ENCODE results near the gene CSNK1A1.
"Not testable (repeated sequence)": the region's sequence is repeated elsewhere in the genome, so short reads cannot be mapped to it uniquely, and the experiment has no call there.

Gene CSNK1A1

GRCh38 chr5:149551227-149552037, at the start of gene CSNK1A1:
Gene CSNK1A1 (minus strand): TSS chr5:149551439. CDS start chr5:149550964, 475 bp downstream.
- ATAC-seq, result peak; percentile 95
- TF ChIP-seq ARNTL (CRISPR knock-in tag; IDR thresholded peaks at IDR 0.05; ENCODE audit: borderline replicate concordance, low read depth), result no peak
- TF ChIP-seq POU6F1 (CRISPR knock-in tag; IDR thresholded peaks at IDR 0.05; ENCODE audit: borderline replicate concordance, low read depth), result 0 out of 2 replicates have a peak, but pooled peaks have one; percentile 50
- TF ChIP-seq, protein P1, sequence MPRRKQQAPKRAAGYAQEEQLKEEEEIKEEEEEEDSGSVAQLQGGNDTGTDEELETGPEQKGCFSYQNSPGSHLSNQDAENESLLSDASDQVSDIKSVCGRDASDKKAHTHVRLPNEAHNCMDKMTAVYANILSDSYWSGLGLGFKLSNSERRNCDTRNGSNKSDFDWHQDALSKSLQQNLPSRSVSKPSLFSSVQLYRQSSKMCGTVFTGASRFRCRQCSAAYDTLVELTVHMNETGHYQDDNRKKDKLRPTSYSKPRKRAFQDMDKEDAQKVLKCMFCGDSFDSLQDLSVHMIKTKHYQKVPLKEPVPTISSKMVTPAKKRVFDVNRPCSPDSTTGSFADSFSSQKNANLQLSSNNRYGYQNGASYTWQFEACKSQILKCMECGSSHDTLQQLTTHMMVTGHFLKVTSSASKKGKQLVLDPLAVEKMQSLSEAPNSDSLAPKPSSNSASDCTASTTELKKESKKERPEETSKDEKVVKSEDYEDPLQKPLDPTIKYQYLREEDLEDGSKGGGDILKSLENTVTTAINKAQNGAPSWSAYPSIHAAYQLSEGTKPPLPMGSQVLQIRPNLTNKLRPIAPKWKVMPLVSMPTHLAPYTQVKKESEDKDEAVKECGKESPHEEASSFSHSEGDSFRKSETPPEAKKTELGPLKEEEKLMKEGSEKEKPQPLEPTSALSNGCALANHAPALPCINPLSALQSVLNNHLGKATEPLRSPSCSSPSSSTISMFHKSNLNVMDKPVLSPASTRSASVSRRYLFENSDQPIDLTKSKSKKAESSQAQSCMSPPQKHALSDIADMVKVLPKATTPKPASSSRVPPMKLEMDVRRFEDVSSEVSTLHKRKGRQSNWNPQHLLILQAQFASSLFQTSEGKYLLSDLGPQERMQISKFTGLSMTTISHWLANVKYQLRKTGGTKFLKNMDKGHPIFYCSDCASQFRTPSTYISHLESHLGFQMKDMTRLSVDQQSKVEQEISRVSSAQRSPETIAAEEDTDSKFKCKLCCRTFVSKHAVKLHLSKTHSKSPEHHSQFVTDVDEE (CRISPR knock-in tag; IDR thresholded peaks at IDR 0.05), result peak; percentile 36; the same call in 1 of the 2 replicates
- TF ChIP-seq ISL1 (CRISPR knock-in tag; IDR thresholded peaks at IDR 0.05), result no peak
- peak; percentile 74; the same call in 1 of the 2 replicates for TF ChIP-seq SNAI2 (CRISPR knock-in tag; IDR thresholded peaks at IDR 0.05)
- no peak for TF ChIP-seq ESRRG (CRISPR knock-in tag; IDR thresholded peaks at IDR 0.05)

GRCh38 chr5:149600932-149601331, 49.7 kb upstream of the CSNK1A1 start:
- no peak for ATAC-seq
- TF ChIP-seq PATZ1 (CRISPR knock-in tag; IDR thresholded peaks at IDR 0.05; ENCODE audit: borderline replicate concordance), result no peak
- TF ChIP-seq CREB5 (CRISPR knock-in tag; IDR thresholded peaks at IDR 0.05; ENCODE audit: low read depth), result no peak
- TF ChIP-seq TCF4 (CRISPR knock-in tag; IDR thresholded peaks at IDR 0.05; ENCODE audit: borderline replicate concordance), result no peak
- no peak for TF ChIP-seq ZNF565 (CRISPR knock-in tag; conservative IDR thresholded peaks at IDR 0.05; ENCODE audit: low read depth)
- TF ChIP-seq GLIS3 (CRISPR knock-in tag; IDR thresholded peaks at IDR 0.05), result no peak

- TF ChIP-seq ISL1 (CRISPR knock-in tag; IDR thresholded peaks at IDR 0.05), result no peak
- ATAC-seq, result no peak
Observed at GRCh38 chr5:149599375-149599774, 48.1 kb upstream of the CSNK1A1 start.

- no peak for ATAC-seq
- TF ChIP-seq ZNF8 (CRISPR knock-in tag; IDR thresholded peaks at IDR 0.05), result no peak
- TF ChIP-seq ZFP3 (CRISPR knock-in tag; IDR thresholded peaks at IDR 0.05), result no peak
Observed at GRCh38 chr5:149598966-149599365, 47.7 kb upstream of the CSNK1A1 start.

DNA sequence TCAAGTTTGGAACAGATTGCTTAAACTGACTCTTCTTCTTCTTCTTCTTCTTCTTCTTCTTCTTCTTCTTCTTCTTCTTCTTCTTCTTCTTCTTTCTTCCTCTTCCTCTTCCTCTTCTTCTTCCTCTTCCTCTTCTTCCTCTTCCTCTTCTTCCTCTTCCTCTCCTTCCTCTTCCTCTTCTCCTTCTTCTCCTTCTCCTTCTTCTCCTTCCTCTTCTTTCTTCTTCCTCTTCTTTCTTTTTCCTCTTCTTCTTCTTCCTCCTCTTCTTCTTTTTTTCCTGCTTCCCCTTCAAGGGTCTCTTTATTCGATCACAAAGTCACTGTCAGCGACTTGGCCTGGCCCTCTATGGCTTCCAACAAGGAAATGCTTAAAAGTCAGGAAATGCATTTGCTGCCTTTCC, 47.0 kb upstream of the CSNK1A1 start:
- not testable (repeated sequence) for ATAC-seq

GRCh38 chr5:149597618-149598017, 46.4 kb upstream of the CSNK1A1 start:
- ATAC-seq, result no peak

More at GRCh38 chr5:149597618-149598017, 46.4 kb upstream of the CSNK1A1 start:
- TF ChIP-seq ZNF70 (CRISPR knock-in tag; IDR thresholded peaks at IDR 0.05) (no peak), ESRRG (CRISPR knock-in tag; IDR thresholded peaks at IDR 0.05) (no peak), RARB (CRISPR knock-in tag; IDR thresholded peaks at IDR 0.05) (no peak), CSDC2 (CRISPR knock-in tag; IDR thresholded peaks at IDR 0.05) (no peak), ZFP30 (CRISPR knock-in tag; IDR thresholded peaks at IDR 0.05) (no peak), ZC3H10 (CRISPR knock-in tag; IDR thresholded peaks at IDR 0.05) (no peak), ZNF565 (CRISPR knock-in tag; conservative IDR thresholded peaks at IDR 0.05; ENCODE audit: low read depth) (no peak), PATZ1 (CRISPR knock-in tag; IDR thresholded peaks at IDR 0.05; ENCODE audit: borderline replicate concordance) (no peak)
